Heart left ventricle (tissue), 13 donors: ENCODE data around the gene SLC44A1.

Experiments used
- CTCF ChIP-seq, 12 donors: fragments of 200-600 bp; sonication (generic) in 4 of 12; IDR thresholded peaks; one replicate each; pipeline versions ENCODE4 v1.5.0 to v1.8.0; 2018 to 2022; ENCODE audit warnings: antibody characterized with exemption in 12 of 12, mild to moderate bottlenecking in 5 of 12
- POLR2A ChIP-seq, 2 donors: fragments of 450-650 bp; IDR thresholded peaks; one replicate each; pipeline ENCODE4 v1.6.1; 2017; ENCODE audit warnings: antibody characterized with exemption in 2 of 2, mild to moderate bottlenecking in 2 of 2, moderate library complexity in 2 of 2
- donor health status: ischemic (EF 13 %, LVEDD 7.1; RV severe dilation, severe dysfunction).
- donor health status: DM: no; HTN: yes; CAD: no.
- donor health status: DM: no; HTN: no; CAD: no.
- donor health status: ischemic (EF 25% LVEDD 6.9; RV normal size, moderate dysfunction).
- donor health status: ischemic (EF 25% LVEDD 5.7; RV mildly dilated, moderate dysfunction).
- donor health status: ischemic (EF 35%, LVEDD 5.7; RV mildly dilated, moderate dysfunction).
- donor health status: nonischemic (EF 11% LVEDD 7.7; RV severe dilation, severe dysfunction).
- donor health status: DM: yes; HTN: yes; CAD: no.
- donor health status: PGD.
- donor health status: ischemic (EF 29% LVEDD 5.4; RV normal size, mild dysfunction).
- donor health status: nonischemic (EF 23%, LVEDD 6.1; RV moderate dilation, normal function).

- no peak for TF ChIP-seq CTCF (IDR thresholded peaks at IDR 0.05)
- TF ChIP-seq POLR2A (IDR thresholded peaks at IDR 0.05), result no peak
Observed at GRCh38 chr9:105264380-105264779, 19.9 kb downstream of the SLC44A1 start.
